NCI-H2196 treated with DMSO at 0.1 percent for 48 hours (cell line): ENCODE measurements around the gene NUDT22.
"Not testable (repeated sequence)": the region's sequence is repeated elsewhere in the genome, so short reads cannot be mapped to it uniquely, and the experiment has no call there.

Source experiments
- DNase-seq: peaks from one replicate; lab custom pipeline; 2025; ENCODE audit not compliant: unreplicated experiment; lab: John Stamatoyannopoulos, UW

Gene NUDT22

GRCh38 chr11:64241241-64241490, 15.1 kb downstream of the NUDT22 start:
- DNase-seq = peak; percentile 94

GRCh38 chr11:64241491-64242374, 15.7 kb downstream of the NUDT22 start:
- no peak for DNase-seq

GRCh38 chr11:64243236-64243854, 17.3 kb downstream of the NUDT22 start:
- no peak for DNase-seq

- no peak for DNase-seq
Measured at GRCh38 chr11:64244107-64244506, 18.0 kb downstream of the NUDT22 start.

- no peak for DNase-seq
Measured at GRCh38 chr11:64244966-64245365, 18.9 kb downstream of the NUDT22 start.

- peak; percentile 30 for DNase-seq
Measured at GRCh38 chr11:64245401-64245796, 19.3 kb downstream of the NUDT22 start.

GRCh38 chr11:64245797-64246620, 19.9 kb downstream of the NUDT22 start:
- DNase-seq = peak; percentile 37

- not testable (repeated sequence) for DNase-seq
Measured at GRCh38 chr11:64246621-64246870, 20.5 kb downstream of the NUDT22 start.

GRCh38 chr11:64246871-64247728, 21.0 kb downstream of the NUDT22 start, which contains the start of gene PPP1R14B:
TSS of gene PPP1R14B (minus strand) at chr11:64246943. CDS start at chr11:64246673, 270 bp downstream.
- peak; percentile 76 for DNase-seq

- no peak for DNase-seq
Measured at GRCh38 chr11:64247729-64248531, 21.9 kb downstream of the NUDT22 start.

- DNase-seq = no peak
Measured at GRCh38 chr11:64248578-64248977, 22.5 kb downstream of the NUDT22 start.

GRCh38 chr11:64249038-64249437, 23.0 kb downstream of the NUDT22 start:
- no peak for DNase-seq

GRCh38 chr11:64249563-64250414, 23.7 kb downstream of the NUDT22 start:
- DNase-seq = no peak

- DNase-seq = no peak
Measured at GRCh38 chr11:64250415-64251015, 24.4 kb downstream of the NUDT22 start.

GRCh38 chr11:64251016-64251752, 25.1 kb downstream of the NUDT22 start, which contains the start of gene PLCB3:
TSS of gene PLCB3 (plus strand) at chr11:64251530. CDS start at chr11:64251650, 120 bp downstream.
- DNase-seq = no peak

GRCh38 chr11:64251753-64252002, 25.6 kb downstream of the NUDT22 start:
- no peak for DNase-seq

- no peak for DNase-seq
Measured at GRCh38 chr11:64252003-64252872, 26.2 kb downstream of the NUDT22 start.
